Uterus (tissue), 4 donors: ENCODE measurements around the gene GMEB2. TPM values are rescaled to one million over a fixed set of nuclear protein-coding genes. Genes with fewer than 3 reads are reported as not detected.

Experiments used
- DNase-seq, 2 donors: peaks; one replicate each; pipeline ENCODE4 v3.0.0-alpha.2; 2019 to 2020
- H3K27ac ChIP-seq, 2 donors: fragments of 200-600 bp; sonication (generic); 1 replicate in 1 of 2; 2 replicates in 1 of 2; pipeline ENCODE4 v1.5.1; 2016 to 2018
- H3K27me3 ChIP-seq, 2 donors: fragments of 200-600 bp; sonication (generic); one replicate each; pipeline ENCODE4 v1.5.1; 2018 to 2019; ENCODE audit warnings: control low read depth in 1 of 2
- H3K36me3 ChIP-seq, 2 donors: fragments of 200-600 bp; sonication (generic); one replicate each; pipeline ENCODE4 v1.5.1; 2019; ENCODE audit warnings: control low read depth in 1 of 2
- H3K4me1 ChIP-seq, 2 donors: fragments of 200-600 bp; sonication (generic); one replicate each; pipeline ENCODE4 v1.5.1; 2018 to 2019; ENCODE audit warnings: control low read depth in 1 of 2
- H3K4me3 ChIP-seq, 2 donors: fragments of 200-600 bp; sonication (generic); 1 replicate in 1 of 2; 2 replicates in 1 of 2; pipeline ENCODE4 v1.5.1; 2018 to 2019; ENCODE audit warnings: mild to moderate bottlenecking in 1 of 2
- H3K9me3 ChIP-seq, 2 donors: fragments of 200-600 bp; sonication (generic); one replicate each; pipeline ENCODE4 v1.5.1; 2019; ENCODE audit warnings: control low read depth in 1 of 2
- CTCF ChIP-seq, 4 experiments: fragments of 200-600 bp in 2 of 4; fragments of 450-650 bp in 2 of 4; sonication (generic) in 2 of 4; IDR thresholded peaks; one replicate each; pipeline ENCODE4 v1.5.1; 2016 to 2019; ENCODE audit warnings: antibody characterized with exemption in 4 of 4, mild to moderate bottlenecking in 2 of 4, moderate library complexity in 1 of 4
- POLR2A ChIP-seq, 2 donors: fragments of 450-650 bp; IDR thresholded peaks; one replicate each; pipeline ENCODE4 v1.6.1; 2016; ENCODE audit warnings: antibody characterized with exemption in 2 of 2, mild to moderate bottlenecking in 1 of 2, moderate library complexity in 1 of 2
- intact Hi-C: fragments of 100-400 bp; cut with DNase I; formaldehyde crosslinking; loops from one replicate; pipeline ENCODE4 v1.15.1; 2023; ENCODE audit warnings: low total_unique reads
- total RNA-seq, 4 donors: library from RNA; depleted of rRNA in 3 of 4; stranded (reverse); fragments of >200 nt in 3 of 4; gene quantifications; one replicate each; pipeline versions ENCODE4 v1.1.0 to v1.2.4, GENCODE V29; 2014 to 2023
- donor health status: DM: yes; HTN: yes; CAD: no.

Gene GMEB2
- total RNA-seq, 4 donors from 2014 or later: 2.1 to 24.8 (median 11.5) TPM

DNA sequence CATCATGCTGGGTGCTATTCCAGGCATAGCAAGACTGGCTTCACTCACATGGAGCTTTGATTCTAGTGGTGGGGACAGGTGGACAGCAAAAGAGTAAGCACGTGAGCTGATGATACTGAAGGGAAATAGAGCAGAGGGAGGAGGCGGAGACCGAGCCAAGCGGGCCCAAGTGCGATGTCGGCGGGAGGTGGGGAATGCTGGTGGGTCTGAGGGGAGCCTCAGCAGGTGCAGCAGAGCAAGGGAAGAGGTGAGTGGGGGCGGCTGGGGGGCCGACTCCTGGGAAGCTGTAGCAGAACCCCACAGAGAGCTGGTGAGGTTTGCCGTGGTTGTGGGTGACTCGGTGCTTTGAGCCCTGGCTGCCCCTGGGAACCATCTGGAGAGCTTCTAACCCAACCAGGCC is 41.5 kb upstream of the GMEB2 start:
- Histone ChIP-seq H3K27ac (no peak overlapping the region), H3K9me3 (no peaks in the 10 kb centered on the region), H3K27me3 (no peaks in the 10 kb centered on the region), H3K4me3 (no peak overlapping the region), H3K36me3 (no peaks in the 10 kb centered on the region), H3K4me1 (no peaks in the 10 kb centered on the region)
- intact Hi-C loops: no loop called here
- no peak for DNase-seq
- TF ChIP-seq POLR2A (IDR thresholded peaks at IDR 0.05) (no peak), CTCF (IDR thresholded peaks at IDR 0.05) (no peak)

- Histone ChIP-seq H3K4me3 (no peak overlapping the region), H3K27ac (no peak overlapping the region), H3K27me3 (no peaks in the 10 kb centered on the region), H3K36me3 (no peaks in the 10 kb centered on the region), H3K4me1 (no peaks in the 10 kb centered on the region), H3K9me3 (no peaks in the 10 kb centered on the region)
- TF ChIP-seq CTCF (IDR thresholded peaks at IDR 0.05): no peak
- no peak for TF ChIP-seq POLR2A (IDR thresholded peaks at IDR 0.05)
- intact Hi-C loops: no loop called here
- no peak for DNase-seq
Measured at GRCh38 chr20:63667858-63668257, 41.0 kb upstream of the GMEB2 start.

- intact Hi-C loops: no loop called here
- no peak overlapping the region for H3K4me3 ChIP-seq
- H3K27ac ChIP-seq: no peak overlapping the region
- no peaks in the 10 kb centered on the region for H3K9me3 ChIP-seq
- H3K4me1 ChIP-seq: no peaks in the 10 kb centered on the region
- DNase-seq: no peak
- TF ChIP-seq CTCF (IDR thresholded peaks at IDR 0.05) (no peak), POLR2A (IDR thresholded peaks at IDR 0.05) (no peak)
- H3K27me3 ChIP-seq: no peaks in the 10 kb centered on the region
- no peaks in the 10 kb centered on the region for H3K36me3 ChIP-seq
Measured at GRCh38 chr20:63665708-63666107, 38.8 kb upstream of the GMEB2 start.

DNA sequence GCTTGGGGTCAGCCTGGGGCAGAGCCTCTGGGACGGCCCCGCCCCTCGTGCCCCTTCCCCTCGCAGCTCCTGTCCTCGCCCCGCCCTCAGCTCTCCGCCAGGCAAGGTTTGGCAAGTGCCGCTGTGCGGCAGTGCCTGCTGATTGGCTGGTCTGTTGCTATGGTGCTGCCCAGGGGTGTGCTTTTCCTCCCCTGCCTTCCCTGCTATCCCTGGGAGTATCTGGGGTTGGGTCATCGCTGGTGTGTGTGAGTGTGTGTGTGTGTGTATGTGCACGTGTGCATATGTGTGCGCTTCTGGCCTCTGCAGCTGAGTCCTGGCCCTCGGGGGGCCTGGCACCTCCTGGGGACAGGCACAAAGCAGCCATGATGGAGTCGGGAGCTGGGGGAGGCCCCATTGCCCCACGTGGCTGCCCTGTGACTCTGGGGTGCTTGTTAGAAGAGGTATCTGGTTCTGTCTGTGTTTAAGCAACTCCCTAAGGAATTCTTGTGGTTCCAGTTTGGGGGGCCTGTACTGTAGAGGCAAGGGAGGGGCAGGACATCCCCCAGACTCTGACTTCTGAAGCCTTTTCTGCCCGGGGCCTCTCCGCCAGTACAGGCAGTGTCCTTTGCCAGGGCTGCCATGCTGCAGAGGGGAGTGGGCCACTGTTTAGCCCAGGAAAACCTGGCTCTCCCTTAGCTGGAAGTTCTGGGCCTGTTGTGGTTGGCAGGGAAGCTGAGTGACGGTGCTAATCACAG is 38.1 kb upstream of the GMEB2 start:
- H3K27me3 ChIP-seq: no peaks in the 10 kb centered on the region
- H3K36me3 ChIP-seq: no peaks in the 10 kb centered on the region
- H3K4me1 ChIP-seq: no peaks in the 10 kb centered on the region
- DNase-seq: no peak
- TF ChIP-seq POLR2A (IDR thresholded peaks at IDR 0.05) (no peak), CTCF (IDR thresholded peaks at IDR 0.05) (no peak)
- no peaks in the 10 kb centered on the region for H3K9me3 ChIP-seq
- intact Hi-C loops: no loop called here
- no peak overlapping the region for H3K4me3 ChIP-seq
- no peak overlapping the region for H3K27ac ChIP-seq

- no peak overlapping the region for H3K4me3 ChIP-seq
- DNase-seq: no peak
- H3K9me3 ChIP-seq: no peaks in the 10 kb centered on the region
- H3K36me3 ChIP-seq: no peaks in the 10 kb centered on the region
- H3K4me1 ChIP-seq: peaks cover 0 to 2% of the 10 kb centered on the region in 2 donors
- no peak overlapping the region for H3K27ac ChIP-seq
- intact Hi-C loops: no loop called here
- H3K27me3 ChIP-seq: no peaks in the 10 kb centered on the region
- TF ChIP-seq POLR2A (IDR thresholded peaks at IDR 0.05) (no peak), CTCF (IDR thresholded peaks at IDR 0.05) (no peak)
Measured at GRCh38 chr20:63664143-63664851, 37.4 kb upstream of the GMEB2 start.
